Fibroblast of lung (primary cell): Measurements from ENCODE around the gene CBLC.

ENCODE experiments used
- CTCF ChIP-seq, 2 donors: IDR thresholded peaks in 1 of 2; conservative IDR thresholded peaks in 1 of 2; 1 replicate in 1 of 2; 2 replicates in 1 of 2; pipeline ENCODE4 v1.5.1; 2011 to 2012; ENCODE audit warnings: low read length in 2 of 2, control low read depth in 1 of 2, inconsistent platforms in 1 of 2, low read depth in 1 of 2, mild to moderate bottlenecking in 1 of 2
- EZH2 ChIP-seq: IDR thresholded peaks from 2 replicates; pipeline ENCODE4 v1.5.1; 2012; ENCODE audit warnings: low read length, control low read depth, mild to moderate bottlenecking; ENCODE audit errors: missing control alignments

DNA sequence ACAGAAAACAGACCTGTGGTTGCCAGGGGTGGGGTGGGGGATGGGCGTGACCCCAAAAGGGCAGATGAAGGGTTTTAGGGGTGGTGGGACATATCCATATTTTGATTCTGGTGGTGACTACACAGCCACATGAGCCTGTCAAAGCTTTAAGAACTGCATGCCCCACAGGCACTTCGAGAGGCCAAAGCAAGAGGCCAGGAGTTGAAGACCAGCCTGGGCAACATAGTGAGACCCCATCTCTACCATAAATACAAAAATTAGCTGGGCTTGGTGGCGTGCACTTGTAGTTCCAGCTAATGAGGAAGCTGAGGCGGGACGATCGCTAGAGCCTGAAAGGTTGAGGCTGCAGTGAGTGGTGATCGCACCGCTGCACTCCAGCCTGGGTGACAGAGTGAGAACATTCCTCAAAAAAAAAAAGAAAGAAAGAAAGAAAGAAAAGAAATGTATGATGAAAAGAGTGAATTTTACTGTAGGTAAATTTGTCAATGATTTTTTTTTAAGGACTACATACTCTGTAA, 48.1 kb upstream of the CBLC start:
- TF ChIP-seq CTCF (conservative IDR thresholded peaks at IDR 0.05 in 1 of 2, IDR thresholded peaks at IDR 0.05 in 1 of 2; ENCODE audit: low read depth in 1 of 2, low read length in 2 of 2): no peak
- TF ChIP-seq EZH2: no peak
